NT2/D1 (cell line): Measurements from ENCODE around the gene STARD6.
"Not testable (repeated sequence)": the region's sequence is repeated elsewhere in the genome, so short reads cannot be mapped to it uniquely, and the experiment has no call there.

Source experiments
- DNase-seq: peaks from one replicate; pipeline ENCODE4 v3.0.0-alpha.2; 2011; ENCODE audit warnings: low read depth, low spot score
- H3K27me3 ChIP-seq: 2 replicates; pipeline ENCODE4 v1.6.0; 2011; ENCODE audit warnings: mild to moderate bottlenecking; ENCODE audit not compliant: insufficient read length, insufficient read depth
- H3K36me3 ChIP-seq: 2 replicates; pipeline ENCODE4 v1.6.1; 2011; ENCODE audit warnings: mild to moderate bottlenecking, low read length, mixed read lengths; ENCODE audit not compliant: insufficient read depth, insufficient read length
- H3K4me1 ChIP-seq: 2 replicates; pipeline ENCODE4 v1.5.1; 2011; ENCODE audit not compliant: insufficient read depth, insufficient read length
- H3K4me3 ChIP-seq: 2 replicates; pipeline ENCODE4 v1.5.1; 2011; ENCODE audit warnings: low read depth; ENCODE audit not compliant: insufficient read length
- H3K9ac ChIP-seq: 2 replicates; pipeline ENCODE4 v1.6.0; 2011; ENCODE audit warnings: low read depth; ENCODE audit not compliant: insufficient read length
- H3K9me3 ChIP-seq: 2 replicates; pipeline ENCODE4 v1.5.1; 2011; ENCODE audit warnings: mild to moderate bottlenecking, low read length; ENCODE audit not compliant: insufficient read depth
- SUZ12 ChIP-seq: IDR thresholded peaks from 2 replicates; pipeline ENCODE4 v1.6.1; 2011; ENCODE audit not compliant: insufficient read length, insufficient read depth; ENCODE audit errors: extremely low read depth
- YY1 ChIP-seq: IDR thresholded peaks from 2 replicates; pipeline ENCODE4 v1.6.1; 2011; ENCODE audit not compliant: insufficient read length, insufficient read depth
- ZNF274 ChIP-seq: IDR thresholded peaks from 2 replicates; pipeline ENCODE4 v1.6.1; 2011; ENCODE audit warnings: mild to moderate bottlenecking, low read depth, low read length

Gene STARD6

DNA sequence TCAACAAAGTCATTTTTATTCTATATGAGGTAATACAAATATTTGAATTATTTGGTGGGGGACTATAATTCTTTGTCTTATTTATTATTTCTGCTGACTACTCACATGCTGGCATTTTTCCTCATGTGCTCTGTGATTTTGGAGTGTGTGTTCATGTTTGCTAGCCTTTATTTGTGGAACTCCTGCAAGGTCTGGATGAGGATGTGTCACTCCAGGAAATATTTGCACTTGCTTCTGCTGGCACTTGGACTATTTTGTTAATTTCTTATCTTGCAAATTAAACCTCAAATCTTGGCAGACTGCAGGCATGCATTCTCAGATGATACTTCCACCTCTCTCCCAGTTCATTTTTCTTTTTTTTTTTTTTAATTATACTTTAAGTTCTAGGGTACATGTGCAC is 54.2 kb downstream of the STARD6 start:
- no peak for TF ChIP-seq SUZ12
- TF ChIP-seq ZNF274, result no peak
- no peak for TF ChIP-seq YY1
- Histone ChIP-seq H3K9me3 (no peaks in the 10 kb centered on the region), H3K9ac (no peak overlapping the region), H3K4me1 (no peaks in the 10 kb centered on the region), H3K4me3 (no peak overlapping the region), H3K27me3 (no peaks in the 10 kb centered on the region), H3K36me3 (no peaks in the 10 kb centered on the region)
- DNase-seq, result no peak

DNA sequence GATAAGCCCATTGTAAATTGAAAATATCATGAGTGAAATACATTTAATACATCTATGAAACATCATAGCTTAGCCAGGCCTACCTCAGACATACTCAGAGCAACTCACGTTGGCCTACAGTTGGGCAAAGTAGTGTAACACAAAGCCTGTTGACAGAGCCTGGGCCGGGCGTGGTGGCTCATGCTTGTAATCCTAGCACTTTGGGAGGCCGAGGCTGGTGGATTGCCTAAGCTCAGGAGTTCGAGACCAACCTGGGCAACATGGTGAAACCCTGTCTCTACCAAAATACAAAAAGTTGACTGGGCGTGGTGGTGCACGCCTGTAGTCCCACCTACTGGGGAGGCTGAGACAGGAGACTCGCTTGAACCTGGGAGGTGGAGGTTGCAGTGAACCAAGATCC is 58.7 kb downstream of the STARD6 start:
- not testable (repeated sequence) for DNase-seq

DNA sequence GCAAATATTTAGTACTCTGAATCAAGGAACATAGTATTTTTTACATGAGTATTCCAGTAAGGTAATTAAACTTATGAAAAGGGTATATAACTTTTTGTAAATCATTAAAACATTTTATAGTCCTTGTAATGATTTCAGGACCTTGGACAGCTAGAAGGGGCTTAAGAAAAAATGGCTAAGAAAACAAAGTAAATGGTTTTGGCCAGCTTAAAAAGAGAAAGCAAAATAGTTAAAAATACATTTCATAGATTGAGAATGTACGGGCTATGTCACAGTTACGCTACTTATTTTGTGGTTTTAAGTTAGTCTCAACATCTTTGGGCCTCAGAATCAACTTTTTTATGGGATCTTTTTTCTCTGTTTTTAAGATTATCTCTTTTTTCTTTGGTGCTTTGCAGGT is 61.6 kb downstream of the STARD6 start:
- no peaks in the 10 kb centered on the region for H3K27me3 ChIP-seq
- peaks cover 21% of the 10 kb centered on the region for H3K36me3 ChIP-seq
- no peak for DNase-seq
- no peak overlapping the region for H3K9ac ChIP-seq
- no peaks in the 10 kb centered on the region for H3K4me1 ChIP-seq
- no peak overlapping the region for H3K4me3 ChIP-seq
- H3K9me3 ChIP-seq, result peaks cover 5% of the 10 kb centered on the region; the same call in 1 of the 2 replicates
- TF ChIP-seq ZNF274, result no peak
- TF ChIP-seq YY1, result no peak
- TF ChIP-seq SUZ12, result no peak

More for the DNA sequence above, 58.7 kb downstream of the STARD6 start:
- H3K4me1 ChIP-seq, H3K36me3 ChIP-seq, H3K4me3 ChIP-seq, H3K9ac ChIP-seq, H3K9me3 ChIP-seq, H3K27me3 ChIP-seq: not testable (repeated sequence)

- H3K9me3 ChIP-seq, result peaks cover 5% of the 10 kb centered on the region; the same call in 1 of the 2 replicates
- TF ChIP-seq SUZ12 (no peak), YY1 (no peak)
- H3K27me3 ChIP-seq, result no peaks in the 10 kb centered on the region
- H3K4me3 ChIP-seq, result no peak overlapping the region
- peaks cover 22% of the 10 kb centered on the region for H3K36me3 ChIP-seq
- H3K9ac ChIP-seq, result no peak overlapping the region
- no peak for DNase-seq
- H3K4me1 ChIP-seq, result no peaks in the 10 kb centered on the region
Observed at GRCh38 chr18:54294274-54294673, 63.4 kb downstream of the STARD6 start.

- H3K36me3 ChIP-seq, result peaks cover 30% of the 10 kb centered on the region
- no peak overlapping the region for H3K9ac ChIP-seq
- no peak for DNase-seq
- no peaks in the 10 kb centered on the region for H3K9me3 ChIP-seq
- no peaks in the 10 kb centered on the region for H3K27me3 ChIP-seq
- TF ChIP-seq ZNF274, result no peak
- H3K4me3 ChIP-seq, result no peak overlapping the region
- no peaks in the 10 kb centered on the region for H3K4me1 ChIP-seq
Observed at GRCh38 chr18:54284981-54285785, 72.5 kb downstream of the STARD6 start.

DNA sequence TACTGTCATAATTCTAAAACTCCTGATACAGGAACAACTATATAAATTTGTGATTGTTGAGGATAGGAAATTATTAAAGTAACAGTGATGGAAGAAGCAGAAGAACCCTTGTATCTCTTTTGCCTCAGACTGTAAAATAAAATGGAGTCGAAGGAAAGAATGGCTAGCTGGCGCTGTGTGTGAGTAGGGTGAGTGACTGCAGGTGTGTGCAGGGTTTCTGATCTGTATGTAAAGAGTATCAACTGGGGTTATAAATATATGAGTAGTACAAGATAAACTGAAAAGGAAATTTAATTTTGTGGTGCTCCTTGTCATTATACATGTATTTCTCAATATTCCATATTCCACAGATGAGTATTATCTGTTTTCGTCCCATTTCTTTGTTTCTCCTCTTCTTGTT is 73.1 kb downstream of the STARD6 start:
- peaks cover 33% of the 10 kb centered on the region for H3K36me3 ChIP-seq

DNA sequence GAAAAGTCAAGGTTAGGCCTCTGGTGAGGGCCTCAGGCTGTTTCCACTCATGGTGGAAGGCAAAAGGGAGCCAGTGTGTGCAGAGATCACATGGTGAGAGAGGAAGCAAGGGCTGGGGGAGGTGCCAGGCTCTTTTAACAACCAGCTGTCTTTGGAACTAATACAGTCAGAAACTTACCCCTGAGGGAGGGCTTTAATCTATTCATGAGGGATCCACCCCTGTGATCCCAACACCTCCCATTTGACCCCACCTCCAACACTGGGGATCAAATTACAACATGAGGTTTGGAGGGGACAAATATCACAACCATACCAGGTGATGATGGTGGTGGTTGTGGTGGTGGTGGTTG is 77.5 kb downstream of the STARD6 start:
- no peaks in the 10 kb centered on the region for H3K9me3 ChIP-seq
- H3K27me3 ChIP-seq, result no peaks in the 10 kb centered on the region
- H3K36me3 ChIP-seq, result peaks cover 39% of the 10 kb centered on the region
- TF ChIP-seq ZNF274, result no peak
- TF ChIP-seq YY1, result no peak
- TF ChIP-seq SUZ12, result no peak
- H3K9ac ChIP-seq, result no peak overlapping the region
- H3K4me1 ChIP-seq, result no peaks in the 10 kb centered on the region
- no peak for DNase-seq
- no peak overlapping the region for H3K4me3 ChIP-seq

More for the DNA sequence above, 73.1 kb downstream of the STARD6 start:
- Histone ChIP-seq H3K4me1 (no peaks in the 10 kb centered on the region), H3K27me3 (no peaks in the 10 kb centered on the region), H3K9me3 (no peaks in the 10 kb centered on the region), H3K9ac (no peak overlapping the region), H3K4me3 (no peak overlapping the region)
- TF ChIP-seq YY1 (no peak), SUZ12 (no peak), ZNF274 (no peak)
- DNase-seq, result no peak
